Measurements from ENCODE around the gene PCED1B. TPM values are rescaled to one million over a fixed set of nuclear protein-coding genes. Genes with fewer than 3 reads are reported as not detected.

The PCED1B gene
- total and polyA plus RNA-seq, 3 donors from 2014 or later: 30.0 to 56.1 (median 47.2) TPM

GRCh38 chr12:47271800-47272239 is 192.4 kb downstream of the PCED1B start:
- intact Hi-C loops (cut with DNase I; ENCODE audit: low total_unique reads): no loop called here
- peaks cover 11% of the 10 kb centered on the region for H3K4me1 ChIP-seq
- H3K4me3 ChIP-seq: no peak overlapping the region
- H3K9me3 ChIP-seq: no peaks in the 10 kb centered on the region
- no peaks in the 10 kb centered on the region for H3K36me3 ChIP-seq (ENCODE audit: low read depth, missing control alignments)
- no peak overlapping the region for H3K27ac ChIP-seq
- no peak for DNase-seq
- no peaks in the 10 kb centered on the region for H3K27me3 ChIP-seq
- 45 to 62% methylated on average over 2 of the region's 2 CpGs for WGBS, 2 donors
- TF ChIP-seq POLR2A (IDR thresholded peaks at IDR 0.05) (no peak), CTCF (IDR thresholded peaks at IDR 0.05) (no peak)

DNA sequence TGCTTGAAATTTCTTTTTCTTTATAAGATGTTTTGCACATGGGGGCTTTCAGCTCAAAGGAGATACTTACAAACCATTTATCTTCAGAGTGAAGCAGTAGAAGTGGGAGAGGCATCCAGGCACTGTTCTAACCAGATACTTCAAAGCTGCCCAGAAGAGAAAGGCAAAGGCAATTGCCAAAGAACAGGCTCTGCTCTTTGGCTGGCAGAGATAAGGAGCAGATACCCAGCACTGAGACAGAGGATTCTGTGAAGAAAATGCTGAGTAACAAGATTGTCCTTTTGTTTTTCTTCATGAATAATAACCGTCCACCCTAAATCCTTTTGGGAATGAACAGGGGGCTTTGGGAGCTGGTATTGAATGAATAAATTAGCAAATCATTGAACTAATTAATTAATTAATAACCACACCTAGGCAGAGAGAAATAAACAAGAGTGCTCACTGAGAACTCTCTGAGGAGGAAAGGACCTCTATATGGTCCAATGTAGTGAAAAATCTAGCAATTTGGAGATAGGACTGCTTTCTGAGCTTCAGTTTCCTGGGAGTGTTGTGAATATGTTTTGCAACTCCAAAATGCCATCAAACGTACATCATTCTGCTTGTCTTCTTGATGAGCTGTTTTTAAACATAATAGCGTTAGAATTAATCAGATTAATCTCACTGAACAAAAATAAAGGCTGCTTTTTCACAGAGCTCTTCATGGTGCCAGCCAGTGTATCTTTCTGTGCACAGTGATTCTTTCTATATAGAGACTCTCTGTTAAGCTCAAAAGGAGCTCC is 193.2 kb downstream of the PCED1B start:
- no peaks in the 10 kb centered on the region for H3K27me3 ChIP-seq
- H3K9me3 ChIP-seq: no peaks in the 10 kb centered on the region
- DNase-seq: peak; percentile 52
- H3K27ac ChIP-seq: peak overlapping the region; percentile 9 to 70
- no peak overlapping the region for H3K4me3 ChIP-seq
- TF ChIP-seq POLR2A (IDR thresholded peaks at IDR 0.05): no peak
- TF ChIP-seq CTCF (IDR thresholded peaks at IDR 0.05): no peak
- H3K36me3 ChIP-seq (ENCODE audit: low read depth, missing control alignments): no peaks in the 10 kb centered on the region
- 61 to 75% methylated on average over 3 of the region's 3 CpGs for WGBS, 2 donors
- intact Hi-C loops (cut with DNase I; ENCODE audit: low total_unique reads): no loop called here
- peaks cover 11% of the 10 kb centered on the region for H3K4me1 ChIP-seq

- DNase-seq: no peak
- WGBS, 2 donors: 46 to 66% methylated on average over 4 of the region's 4 CpGs
Measured at GRCh38 chr12:47273191-47273626, 193.8 kb downstream of the PCED1B start.

DNA sequence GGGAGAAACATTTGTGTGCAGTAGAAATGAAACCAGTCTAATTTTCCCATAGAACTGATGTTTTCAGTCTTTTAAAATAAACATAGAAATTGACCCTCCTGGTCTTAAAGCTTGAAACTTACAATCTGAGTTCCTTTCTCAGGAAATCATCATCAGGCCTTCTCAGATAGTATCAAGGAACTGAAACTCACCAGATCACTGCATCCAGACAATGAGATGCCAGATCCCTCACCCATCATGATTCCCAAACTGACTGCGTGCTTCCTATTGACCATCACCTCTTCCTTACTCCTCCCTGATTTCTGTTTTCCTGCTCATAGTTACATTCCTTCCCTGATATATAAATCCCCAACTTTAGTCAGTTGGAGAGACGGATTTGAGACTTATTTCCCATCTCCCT is 195.3 kb downstream of the PCED1B start:
- Histone ChIP-seq H3K4me1 (peaks cover 11% of the 10 kb centered on the region), H3K27ac (no peak overlapping the region), H3K36me3 (ENCODE audit: low read depth, missing control alignments) (no peaks in the 10 kb centered on the region), H3K9me3 (no peaks in the 10 kb centered on the region), H3K4me3 (no peak overlapping the region), H3K27me3 (no peaks in the 10 kb centered on the region)
- intact Hi-C loops (cut with DNase I; ENCODE audit: low total_unique reads): no loop called here
- WGBS, 2 donors: 85 to 87% methylated on average over 2 of the region's 2 CpGs
- TF ChIP-seq POLR2A (IDR thresholded peaks at IDR 0.05) (no peak), CTCF (IDR thresholded peaks at IDR 0.05) (no peak)
- DNase-seq: no peak

More at GRCh38 chr12:47273191-47273626, 193.8 kb downstream of the PCED1B start:
- intact Hi-C loops (cut with DNase I; ENCODE audit: low total_unique reads): no loop called here
- H3K4me1 ChIP-seq: peaks cover 11% of the 10 kb centered on the region
- no peaks in the 10 kb centered on the region for H3K36me3 ChIP-seq (ENCODE audit: low read depth, missing control alignments)
- H3K4me3 ChIP-seq: no peak overlapping the region
- TF ChIP-seq CTCF (IDR thresholded peaks at IDR 0.05) (no peak), POLR2A (IDR thresholded peaks at IDR 0.05) (no peak)
- H3K9me3 ChIP-seq: no peaks in the 10 kb centered on the region
- H3K27ac ChIP-seq: peak overlapping the region; percentile 9 to 70
- H3K27me3 ChIP-seq: no peaks in the 10 kb centered on the region

DNA sequence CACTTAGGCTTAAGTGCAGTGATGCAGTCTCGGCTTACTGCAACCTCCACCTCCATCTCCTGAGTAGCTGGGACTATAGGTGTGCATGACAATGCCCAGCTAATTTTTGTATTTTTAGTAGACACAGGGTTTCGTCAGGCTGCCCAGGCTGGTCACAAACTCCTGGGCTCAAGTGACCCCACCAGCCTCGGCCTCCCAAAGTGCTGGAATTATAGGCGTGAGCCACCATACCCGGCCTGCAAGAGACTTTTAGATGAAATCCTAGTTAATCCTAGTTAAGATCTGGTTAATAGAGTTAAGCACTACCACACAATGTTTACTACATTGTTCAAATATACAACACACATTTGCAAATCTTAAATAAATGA is 196.8 kb downstream of the PCED1B start:
- no peak for TF ChIP-seq POLR2A (IDR thresholded peaks at IDR 0.05)
- Histone ChIP-seq H3K27ac (no peak overlapping the region), H3K36me3 (ENCODE audit: low read depth, missing control alignments) (no peaks in the 10 kb centered on the region), H3K9me3 (no peaks in the 10 kb centered on the region), H3K4me1 (peaks cover 11% of the 10 kb centered on the region), H3K4me3 (no peak overlapping the region), H3K27me3 (no peaks in the 10 kb centered on the region)
- no peak for DNase-seq
- intact Hi-C loops (cut with DNase I; ENCODE audit: low total_unique reads): no loop called here
- WGBS, 2 donors: 92 to 98% methylated on average over 5 of the region's 5 CpGs

Data from testis (tissue), 3 donors.